NCI-H446 (cell line): ENCODE data around the gene DYNC1LI2.
A peak's percentile ranks its signal among the peaks of the same experiment; 100 is the strongest.

ENCODE experiments used
- DNase-seq, 2 experiments: peaks; one replicate each; lab custom pipeline; 2025; lab: John Stamatoyannopoulos, UW

Gene DYNC1LI2

GRCh38 chr16:66740010-66740409, 11.4 kb downstream of the DYNC1LI2 start:
- DNase-seq, result no peak

- DNase-seq, result no peak
Measured at GRCh38 chr16:66735891-66736290, 15.5 kb downstream of the DYNC1LI2 start.

DNA sequence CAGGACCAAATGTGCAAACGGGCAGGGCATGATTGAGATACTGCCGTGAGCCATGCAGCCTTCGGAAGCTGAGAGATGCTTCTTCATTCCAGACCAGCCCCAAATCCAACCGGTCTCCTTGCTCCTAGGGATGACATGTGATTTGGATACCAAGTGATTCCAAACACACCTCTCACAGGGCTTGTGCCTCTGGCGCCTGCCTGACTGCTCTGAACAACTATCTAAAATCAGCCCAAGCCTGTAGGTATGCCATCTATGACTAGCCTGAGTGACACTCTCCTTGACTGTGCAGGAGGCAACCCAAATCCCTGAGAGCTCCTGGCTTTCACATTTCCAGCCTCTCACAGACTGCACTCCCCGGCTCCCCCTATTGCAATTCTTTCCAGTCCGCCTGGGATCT, 20.3 kb downstream of the DYNC1LI2 start:
- DNase-seq, result no peak

DNA sequence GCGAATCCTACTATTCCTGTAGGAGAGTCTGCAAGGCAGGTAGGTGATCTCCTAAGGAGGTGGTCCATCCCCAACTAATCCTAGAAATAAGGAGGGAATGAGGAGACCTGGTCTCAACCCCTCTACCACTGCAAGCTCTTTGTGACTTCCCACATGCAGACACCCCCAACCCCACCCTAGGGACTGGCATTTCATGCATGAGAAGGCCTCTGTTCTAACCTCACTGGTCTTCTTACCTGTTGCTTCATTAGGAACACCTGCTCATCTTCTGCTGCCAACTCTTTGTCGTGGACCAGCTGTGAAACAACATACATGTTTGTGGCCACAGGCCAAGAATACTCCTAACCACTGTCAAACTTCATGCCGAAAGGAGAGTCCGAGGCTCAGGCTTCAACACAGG, 22.6 kb downstream of the DYNC1LI2 start:
- no peak for DNase-seq

GRCh38 chr16:66728117-66728787, 23.2 kb downstream of the DYNC1LI2 start:
- DNase-seq, result peak in 1 of 2 experiments; percentile 59

DNA sequence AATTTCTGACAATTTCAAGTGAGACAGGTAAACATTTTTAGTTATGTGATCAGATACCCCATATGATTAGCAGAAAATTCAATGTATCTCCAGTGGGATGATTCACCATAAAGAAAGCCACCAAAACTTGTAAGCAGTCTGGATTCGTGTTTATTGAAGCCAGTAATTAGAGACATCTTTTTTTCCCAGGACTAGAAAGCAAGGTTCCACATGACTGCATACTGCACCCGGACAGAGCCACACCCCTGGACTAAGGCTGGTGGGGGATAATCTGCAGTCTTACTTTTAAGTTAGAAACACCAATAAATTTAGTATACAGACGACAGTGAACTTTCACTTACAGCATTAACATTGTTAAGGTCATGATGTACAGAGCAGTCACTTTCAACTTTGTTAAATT, 30.6 kb downstream of the DYNC1LI2 start:
- DNase-seq, result no peak

DNA sequence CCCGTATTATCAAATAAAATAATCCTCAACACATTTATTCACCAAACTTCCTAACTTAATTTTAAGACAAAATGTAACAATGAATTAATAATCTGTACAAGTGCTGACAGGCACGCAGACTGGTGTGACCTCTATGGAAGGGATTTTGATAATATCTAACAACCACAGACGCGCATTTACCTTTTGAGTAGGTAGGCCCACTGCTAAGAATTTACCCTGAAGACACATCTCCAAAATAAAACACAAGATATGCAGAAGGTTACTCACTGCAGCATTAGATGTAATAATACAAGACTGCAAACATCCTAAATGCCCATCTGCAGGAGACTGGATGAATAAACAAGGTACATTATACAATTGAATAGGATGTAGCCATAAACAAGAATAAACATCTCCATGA, 32.2 kb downstream of the DYNC1LI2 start:
- DNase-seq, result no peak

DNA sequence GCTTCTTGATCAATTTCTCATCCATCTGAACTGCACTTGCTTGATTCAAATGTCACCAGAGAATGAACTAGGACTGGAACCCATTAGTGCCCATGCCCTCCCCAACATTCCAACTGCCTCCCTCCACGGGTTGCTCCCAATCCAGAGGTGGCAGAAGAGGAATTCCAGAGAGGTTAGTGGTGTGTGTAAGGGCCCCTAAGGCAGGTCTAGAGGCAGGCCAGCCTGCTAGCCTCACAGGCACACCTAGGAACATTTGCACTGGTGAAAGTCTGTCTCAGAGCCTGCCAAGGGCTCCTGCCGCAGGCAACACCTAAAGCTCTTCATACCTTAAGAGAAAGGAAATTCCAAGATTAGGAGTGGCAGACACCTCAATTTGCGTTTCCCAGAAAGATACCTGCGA, 33.6 kb downstream of the DYNC1LI2 start:
- DNase-seq, result no peak

- DNase-seq, result no peak
Measured at GRCh38 chr16:66717112-66717675, 34.2 kb downstream of the DYNC1LI2 start.

DNA sequence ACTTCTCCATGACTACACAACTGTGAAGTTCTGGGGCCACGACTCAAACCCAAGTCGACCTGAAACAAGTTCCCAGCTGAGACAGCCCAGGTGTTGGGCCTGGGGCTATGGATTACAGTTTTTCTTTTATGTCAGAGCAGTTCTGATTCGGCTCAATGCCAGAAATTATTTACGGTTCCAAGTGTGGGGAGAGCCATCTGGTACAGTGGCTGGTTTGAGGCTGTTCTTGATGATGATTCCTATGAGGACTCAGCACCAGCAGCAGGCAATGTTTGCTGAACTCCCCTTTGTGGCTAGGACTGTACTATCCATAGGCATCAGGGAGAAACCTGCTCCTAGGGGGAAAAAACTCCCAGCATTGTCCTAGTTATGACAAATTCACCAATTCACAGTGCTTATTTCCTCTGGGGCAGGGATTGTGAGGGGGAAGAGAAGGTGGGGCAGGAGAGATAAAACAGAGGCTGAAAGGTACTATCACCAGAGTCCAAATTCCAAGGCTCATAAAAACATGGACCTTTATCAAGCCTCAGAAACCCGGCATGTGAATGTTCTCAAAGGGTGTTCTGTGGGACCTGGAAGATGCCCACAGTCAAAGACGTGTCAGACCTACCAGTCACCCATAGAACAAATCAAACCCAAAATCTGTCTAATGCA, 36.6 kb downstream of the DYNC1LI2 start:
- peak in 1 of 2 experiments; percentile 72 for DNase-seq

GRCh38 chr16:66714062-66714461, 37.3 kb downstream of the DYNC1LI2 start:
- no peak for DNase-seq

DNA sequence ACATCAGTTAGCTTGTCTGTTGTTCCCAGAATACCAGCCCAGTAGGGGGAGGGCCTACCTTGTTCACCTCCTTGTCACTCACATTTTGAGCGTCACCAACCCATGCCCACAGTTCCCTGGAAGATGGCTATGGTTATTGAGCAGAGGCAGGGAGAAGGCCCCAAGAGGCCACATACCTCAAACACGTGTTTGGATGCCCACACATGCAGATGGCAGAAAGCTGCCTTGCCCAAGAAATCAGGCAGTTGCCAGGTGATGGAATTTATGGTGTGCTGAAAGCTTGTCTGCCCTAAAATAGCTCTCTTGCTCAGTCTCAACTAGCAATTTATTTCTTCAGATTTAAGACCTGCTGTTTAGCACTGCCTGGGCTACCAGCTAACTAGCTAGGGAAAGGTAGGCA, 38.3 kb downstream of the DYNC1LI2 start:
- DNase-seq, result no peak

- DNase-seq, result no peak
Measured at GRCh38 chr16:66712512-66712911, 38.9 kb downstream of the DYNC1LI2 start.

DNA sequence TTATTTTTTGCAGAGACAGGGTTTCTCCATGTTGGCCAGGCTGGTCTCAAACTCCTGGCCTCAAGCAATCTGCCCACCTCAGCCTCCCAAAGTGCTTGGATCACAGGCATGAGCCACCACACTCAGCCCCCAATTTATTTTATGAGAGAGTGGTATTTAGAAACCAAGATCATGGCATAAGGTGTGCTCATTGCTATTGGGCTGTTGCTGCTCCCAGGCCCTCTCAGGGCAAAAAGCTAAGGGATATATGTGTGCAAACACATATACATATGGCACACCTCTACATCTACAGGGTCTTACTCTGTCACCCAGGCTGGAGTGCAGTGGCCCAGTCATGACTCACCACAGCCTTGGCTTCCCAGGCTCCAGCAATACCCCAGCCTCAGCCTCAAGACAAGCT, 39.8 kb downstream of the DYNC1LI2 start:
- DNase-seq, result no peak

- DNase-seq, result no peak
Measured at GRCh38 chr16:66706506-66706880, 44.9 kb downstream of the DYNC1LI2 start.

DNA sequence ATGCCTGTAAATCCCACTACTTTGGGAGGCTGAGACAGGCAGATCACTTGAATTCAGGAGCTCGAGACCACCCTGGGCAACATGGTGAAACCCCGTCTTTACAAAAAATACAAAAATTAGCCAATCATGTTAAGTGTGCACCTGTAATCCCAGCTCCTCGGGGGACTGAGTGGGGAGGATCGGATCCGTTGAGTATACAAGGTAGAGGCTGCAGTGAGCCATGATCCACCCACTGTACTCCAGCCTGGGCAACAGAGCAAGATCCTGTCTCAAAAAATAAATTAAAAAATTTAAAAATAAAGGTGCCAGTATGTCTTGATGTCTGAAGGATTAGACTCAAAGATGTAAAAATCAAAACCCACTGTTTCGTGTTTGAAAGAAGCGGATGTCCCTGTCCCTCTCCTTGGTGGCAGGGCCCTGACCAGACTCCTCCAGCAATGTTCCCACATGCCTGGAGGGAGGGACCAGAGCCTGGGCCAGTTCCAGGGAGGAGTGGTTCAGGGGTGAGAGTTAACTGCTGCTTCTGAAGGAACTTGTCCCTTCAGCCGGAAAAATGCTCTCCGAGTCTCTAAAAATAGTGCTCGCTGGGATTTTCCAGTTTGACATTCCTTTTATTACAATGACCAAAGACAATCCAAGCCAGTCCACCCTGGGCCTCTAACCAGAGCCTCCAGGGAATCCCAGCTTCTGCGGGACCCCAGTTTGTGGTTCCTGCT, 45.5 kb downstream of the DYNC1LI2 start:
- no peak for DNase-seq

DNA sequence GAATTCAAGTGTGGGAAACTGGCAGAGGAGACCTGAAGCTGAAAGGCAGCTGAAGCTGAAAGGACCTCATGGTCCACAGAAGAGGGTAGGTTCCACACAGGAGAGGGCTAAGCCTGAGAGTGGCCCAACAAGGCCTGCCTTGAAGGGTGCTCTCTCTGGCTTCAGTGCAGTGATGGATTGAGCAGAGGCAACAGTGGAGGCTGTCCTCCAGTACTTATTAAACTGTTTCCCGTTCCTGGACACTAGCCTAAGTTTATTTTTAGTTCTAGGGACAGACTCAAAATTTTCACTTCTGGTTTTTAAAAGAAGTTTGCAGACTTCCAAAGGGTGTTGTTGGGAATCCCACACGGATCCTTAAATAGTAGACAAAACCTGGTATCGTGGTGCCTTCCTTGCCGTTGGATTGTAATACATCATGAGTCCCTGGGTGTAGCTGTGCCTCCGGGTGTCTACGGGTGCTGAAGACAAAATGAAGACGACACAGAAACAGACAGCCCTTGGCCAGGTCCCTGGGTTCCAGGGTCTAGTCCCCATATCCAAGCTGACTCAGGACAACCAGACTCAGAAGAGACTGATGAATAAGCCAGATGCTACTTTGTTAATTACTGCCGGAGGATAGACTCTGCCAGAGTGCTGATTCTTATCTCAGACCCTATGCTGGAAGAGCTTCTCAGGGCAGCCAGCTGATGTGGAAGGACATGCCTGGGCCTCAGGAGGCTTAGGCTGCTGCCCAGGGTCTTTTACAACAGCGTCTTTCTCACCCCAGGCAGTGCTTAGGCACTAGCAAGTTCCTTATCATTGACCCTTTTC, 47.8 kb downstream of the DYNC1LI2 start:
- peak in 1 of 2 experiments; percentile 21 for DNase-seq

DNA sequence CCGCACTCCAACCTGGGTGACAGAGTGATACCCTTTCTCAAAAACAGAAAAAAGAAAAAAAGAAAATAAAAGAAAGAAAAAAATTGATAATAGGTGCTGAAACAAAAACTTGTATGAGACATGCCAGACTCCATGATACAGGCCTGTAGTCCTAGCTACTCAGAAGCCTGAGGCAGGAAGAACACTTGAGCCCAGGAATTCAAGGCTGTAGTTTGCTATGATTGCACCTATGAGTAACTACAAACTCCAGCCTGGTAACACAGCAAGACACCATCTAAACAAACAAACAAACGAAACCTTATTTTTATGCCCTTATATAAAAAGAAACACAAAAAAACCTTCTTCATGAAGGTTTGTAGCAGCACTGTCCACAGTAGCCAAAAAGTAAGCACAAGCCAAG, 49.9 kb downstream of the DYNC1LI2 start:
- no peak for DNase-seq

DNA sequence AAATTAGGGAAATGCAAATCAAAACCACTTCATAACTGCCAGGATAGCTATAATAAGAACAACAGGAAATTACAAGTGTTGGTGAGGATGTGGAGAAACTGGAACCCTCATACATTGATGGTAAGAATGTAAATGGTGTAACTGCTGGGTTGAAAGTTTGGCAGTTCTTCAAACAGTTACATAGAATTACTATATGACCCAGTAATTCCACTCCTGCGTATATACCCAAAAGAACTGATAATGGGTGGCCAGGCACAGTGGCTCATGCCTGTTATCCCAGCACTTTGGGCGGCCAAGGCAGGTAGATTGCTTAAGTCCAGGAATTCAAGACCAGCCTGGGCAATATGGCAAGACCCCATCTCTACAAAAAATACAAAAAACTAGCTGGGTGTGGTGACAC, 50.4 kb downstream of the DYNC1LI2 start:
- DNase-seq, result no peak

DNA sequence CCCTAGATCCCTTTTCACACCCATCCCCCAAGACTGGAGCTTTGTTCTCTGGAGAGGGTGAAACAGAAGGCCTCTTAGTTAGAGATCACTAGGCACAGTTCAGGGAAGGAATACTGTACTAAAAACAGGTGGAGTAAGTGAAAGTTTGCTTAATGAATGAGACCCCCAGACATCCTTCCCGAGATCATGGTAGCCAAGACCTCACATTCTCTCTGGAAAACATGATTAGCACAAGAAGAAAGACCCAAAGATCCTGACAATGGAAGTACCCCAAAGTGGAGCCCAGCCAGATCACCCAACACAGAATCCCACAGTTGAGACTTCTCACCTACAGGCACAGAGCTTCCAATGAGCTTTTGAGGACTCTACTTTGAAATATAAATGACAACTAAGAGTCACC, 51.5 kb downstream of the DYNC1LI2 start:
- DNase-seq, result no peak

DNA sequence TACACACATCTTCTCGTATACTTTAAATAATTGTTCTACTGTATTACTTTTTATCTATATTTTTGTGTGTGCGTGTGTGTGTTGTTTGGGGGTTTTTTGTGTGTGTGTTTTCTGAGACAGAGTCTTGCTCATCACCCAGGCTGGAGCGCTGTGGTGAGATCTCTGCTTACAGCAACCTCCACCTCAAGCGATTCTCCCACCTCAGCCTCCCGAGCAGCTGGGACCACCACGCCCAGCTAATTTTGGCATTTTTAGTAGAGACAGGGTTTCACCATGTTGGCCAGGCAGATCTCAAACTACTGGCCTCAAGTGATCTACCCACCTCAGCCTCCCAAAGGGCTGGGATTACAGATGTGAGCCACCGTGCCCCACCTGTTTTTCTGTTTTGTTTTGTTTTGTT, 53.4 kb downstream of the DYNC1LI2 start:
- no peak for DNase-seq
